WERI-Rb-1 (cell line): ENCODE measurements around the gene MYO1A.

Experiments
- DNase-seq: peaks from one replicate; pipeline ENCODE4 v3.0.0-alpha.2; 2020
- H3K27ac ChIP-seq: fragments of 250-450 bp; sonication (Bioruptor Pico); 2 replicates; pipeline ENCODE4 v1.5.1; 2020; ENCODE audit warnings: mild to moderate bottlenecking, moderate library complexity
- H3K27me3 ChIP-seq: fragments of 250-450 bp; sonication (Bioruptor Pico); 2 replicates; pipeline ENCODE4 v1.5.1; 2021; ENCODE audit warnings: mild to moderate bottlenecking, low read depth, moderate library complexity; ENCODE audit not compliant: insufficient read depth, severe bottlenecking
- H3K36me3 ChIP-seq: fragments of 250-450 bp; sonication (Bioruptor Pico); 2 replicates; pipeline ENCODE4 v1.5.1; 2020; ENCODE audit warnings: mild to moderate bottlenecking, moderate library complexity
- H3K4me3 ChIP-seq: 2 replicates; pipeline ENCODE4 v1.5.1; 2011; ENCODE audit warnings: low read depth, mild to moderate bottlenecking, control low read depth, low read length
- H3K9me3 ChIP-seq: fragments of 250-450 bp; sonication (Bioruptor Pico); 2 replicates; pipeline ENCODE4 v1.5.1; 2021; ENCODE audit warnings: mild to moderate bottlenecking, moderate library complexity; ENCODE audit not compliant: severe bottlenecking
- CTCF ChIP-seq: IDR thresholded peaks from 2 replicates; pipeline ENCODE4 v1.5.1; 2011; ENCODE audit warnings: low read depth, mild to moderate bottlenecking, control low read depth, inconsistent platforms, low read length

Gene MYO1A

GRCh38 chr12:56979628-56980027 is 70.3 kb downstream of the MYO1A start:
- Histone ChIP-seq H3K27ac (no peak overlapping the region), H3K27me3 (no peaks in the 10 kb centered on the region), H3K9me3 (no peaks in the 10 kb centered on the region), H3K4me3 (no peak overlapping the region), H3K36me3 (no peaks in the 10 kb centered on the region)
- no peak for TF ChIP-seq CTCF
- no peak for DNase-seq
